CD4-positive, alpha-beta memory T cell (primary cell): Measurements from ENCODE around the gene NCMAP. TPM values are rescaled to one million over a fixed set of nuclear protein-coding genes. Genes with fewer than 3 reads are reported as not detected.

ENCODE experiments used
- CTCF ChIA-PET: fragments of 350-600 bp; sonication (Branson Sonifier 250); formaldehyde crosslinking; loops from one replicate; lab custom pipeline; 2021; ENCODE audit warnings: inconsistent platforms; ENCODE audit not compliant: partially characterized antibody; lab: Charles Lee
- POLR2A ChIA-PET: fragments of 350-600 bp; sonication (Branson Sonifier 250); formaldehyde crosslinking; loops from one replicate; lab custom pipeline; 2021; ENCODE audit not compliant: partially characterized antibody; lab: Charles Lee
- DNase-seq, 5 donors: peaks; one replicate each; pipeline versions ENCODE4 v3.0.0 to v3.0.0-alpha.2; 2020 to 2022; ENCODE audit warnings: mixed read lengths in 1 of 5
- H3K27ac ChIP-seq: one replicate; pipeline ENCODE4 v1.7.0; 2013; ENCODE audit warnings: low read depth, low read length
- H3K27me3 ChIP-seq: 2 replicates; pipeline ENCODE4 v1.7.0; 2013; ENCODE audit warnings: mild to moderate bottlenecking, low read length, moderate library complexity; ENCODE audit not compliant: insufficient read depth
- H3K36me3 ChIP-seq: 2 replicates; pipeline ENCODE4 v1.7.0; 2013; ENCODE audit warnings: mild to moderate bottlenecking, low read length, moderate library complexity; ENCODE audit not compliant: insufficient read depth
- H3K4me1 ChIP-seq: 2 replicates; pipeline ENCODE4 v1.7.0; 2013; ENCODE audit warnings: mild to moderate bottlenecking, low read length, moderate library complexity; ENCODE audit not compliant: insufficient read depth
- H3K4me3 ChIP-seq, 2 donors: one replicate each; pipeline ENCODE4 v1.7.0; 2013; ENCODE audit warnings: low read length in 2 of 2, mild to moderate bottlenecking in 1 of 2
- H3K9me3 ChIP-seq, 2 donors: one replicate each; pipeline ENCODE4 v1.7.0; 2013; ENCODE audit warnings: low read length in 2 of 2, control low read depth in 1 of 2; ENCODE audit not compliant: control insufficient read depth in 1 of 2
- H3K27ac Mint-ChIP-seq, 7 donors: one replicate each; pipeline ENCODE4 v1.8.0; 2020 to 2021; ENCODE audit warnings: mixed read lengths in 7 of 7, mild to moderate bottlenecking in 6 of 7, inconsistent platforms in 3 of 7, moderate library complexity in 3 of 7
- H3K27me3 Mint-ChIP-seq, 2 donors: one replicate each; pipeline ENCODE4 v1.8.0; 2020 to 2021; ENCODE audit warnings: mixed read lengths in 2 of 2
- H3K36me3 Mint-ChIP-seq, 2 donors: one replicate each; pipeline ENCODE4 v1.8.0; 2020 to 2021; ENCODE audit warnings: mixed read lengths in 2 of 2, inconsistent platforms in 1 of 2, mild to moderate bottlenecking in 1 of 2
- H3K4me1 Mint-ChIP-seq, 4 donors: one replicate each; pipeline ENCODE4 v1.8.0; 2020 to 2021; ENCODE audit warnings: mixed read lengths in 4 of 4, mild to moderate bottlenecking in 1 of 4
- H3K4me3 Mint-ChIP-seq, 8 donors: one replicate each; pipeline ENCODE4 v1.8.0; 2020 to 2021; ENCODE audit warnings: mixed read lengths in 8 of 8, mild to moderate bottlenecking in 7 of 8, moderate library complexity in 6 of 8, inconsistent platforms in 3 of 8
- H3K9me3 Mint-ChIP-seq, 8 donors: one replicate each; pipeline ENCODE4 v1.8.0; 2020 to 2021; ENCODE audit warnings: mixed read lengths in 8 of 8, mild to moderate bottlenecking in 5 of 8, inconsistent platforms in 3 of 8, moderate library complexity in 1 of 8
- intact Hi-C: fragments of 100-400 bp; cut with micrococcal nuclease; formaldehyde crosslinking; loops from one replicate; pipeline ENCODE4 v1.15.1; 2023
- polyA plus RNA-seq, 2 donors: library from polyadenylated mRNA; unstranded; fragments of 300-500 nt; fragmentation: Illumina TruSeq; gene quantifications; one replicate each; pipeline ENCODE4 v1.2.3, GENCODE V29; 2021
- total RNA-seq, 2 experiments: library from RNA; stranded (reverse); gene quantifications; one replicate each; pipeline ENCODE4 v1.2.3, GENCODE V29; 2021

The NCMAP gene
- total and polyA plus RNA-seq, 4 experiments from 2014 or later: 0.10 to 0.12 TPM; not detected in 2

DNA sequence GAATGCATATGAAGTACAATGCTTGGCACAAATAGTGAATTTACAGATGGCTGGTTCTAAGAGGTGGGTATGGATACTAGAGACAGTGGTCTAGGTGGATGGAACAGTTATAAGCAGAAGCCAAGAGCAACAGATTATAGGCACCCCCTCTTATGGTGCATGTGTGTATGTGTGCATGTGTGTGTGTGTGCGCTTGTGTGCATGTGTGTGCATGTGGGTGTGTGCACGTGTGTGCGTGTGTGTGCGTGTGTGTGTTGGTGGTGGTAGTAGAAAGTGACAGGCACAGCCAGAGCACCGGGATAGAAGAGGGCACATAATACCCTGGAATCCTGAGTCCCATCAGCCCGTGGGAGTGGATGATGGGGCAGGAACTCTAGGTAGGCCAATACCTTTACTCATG, 1.3 kb downstream of the NCMAP start:
- Histone ChIP-seq H3K27me3 (no peaks in the 10 kb centered on the region), H3K36me3 (no peaks in the 10 kb centered on the region), H3K27ac (no peak overlapping the region), H3K9me3 (no peaks in the 10 kb centered on the region), H3K4me1 (peaks cover 13% of the 10 kb centered on the region), H3K4me3 (no peak overlapping the region)
- ChIA-PET CTCF (interaction anchor here (1.9 kb wide), 1 partner anchor 30 kb away, joined by 7 read pairs; no protein-coding TSS in a partner anchor), POLR2A (interaction anchor here (1.2 kb wide), 1 partner anchor 166 kb away, joined by 3 read pairs; no protein-coding TSS in a partner anchor)
- H3K4me3 Mint-ChIP-seq: peak overlapping the region in 4 of 8 donors; percentile 11 to 62 (median 24)
- peaks cover 4 to 10% of the 10 kb centered on the region in 2 donors for H3K27me3 Mint-ChIP-seq
- H3K27ac Mint-ChIP-seq: no peak overlapping the region
- H3K36me3 Mint-ChIP-seq: no peaks in the 10 kb centered on the region
- H3K4me1 Mint-ChIP-seq: peaks cover 4 to 16% (median 11%) of the 10 kb centered on the region in 4 donors
- no peak for DNase-seq
- intact Hi-C loops: no loop called here
- no peaks in the 10 kb centered on the region for H3K9me3 Mint-ChIP-seq

DNA sequence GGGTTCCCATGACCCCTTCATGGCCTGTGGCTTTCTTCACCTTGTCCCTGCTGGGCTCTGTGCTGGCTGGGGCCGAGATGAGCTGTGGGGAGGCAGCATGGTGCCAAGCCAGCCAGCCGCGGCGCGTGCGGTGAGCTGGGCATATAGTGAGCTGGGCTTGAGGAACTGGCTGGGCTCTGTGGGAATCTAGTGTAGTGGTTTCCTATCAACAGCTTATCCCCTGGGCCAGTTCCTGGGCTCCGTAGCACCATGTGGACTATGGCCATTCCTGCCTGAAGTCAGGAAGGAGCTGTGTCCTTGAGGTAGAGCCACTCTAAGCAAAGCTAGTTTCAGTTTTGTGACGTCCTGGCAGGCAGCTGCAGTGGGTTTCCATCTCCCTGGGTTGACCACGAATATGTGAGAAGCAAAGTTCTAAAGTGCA, 1.8 kb downstream of the NCMAP start:
- intact Hi-C loops: no loop called here
- no peak overlapping the region for H3K4me3 Mint-ChIP-seq

DNA sequence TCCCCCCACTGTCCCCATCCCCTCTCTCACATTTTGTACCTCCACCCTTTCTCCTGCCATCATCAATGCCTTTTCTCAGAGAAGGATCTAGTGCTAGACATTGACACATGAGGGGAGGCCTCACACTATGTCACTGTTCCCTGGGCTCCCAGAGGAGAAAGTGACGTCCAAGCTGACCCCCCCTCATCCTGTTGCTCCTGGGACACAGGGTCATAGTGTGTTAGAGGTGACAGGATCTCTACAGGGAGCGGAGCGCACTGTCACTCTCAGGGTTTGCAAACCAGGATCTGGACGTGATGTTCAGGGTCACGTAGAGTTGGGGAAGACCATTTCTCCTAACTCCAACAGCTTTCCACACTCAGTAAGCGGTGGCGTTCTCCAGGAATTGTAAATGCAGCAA, 2.6 kb downstream of the NCMAP start:
- no peak for DNase-seq
- intact Hi-C loops: no loop called here
- Histone ChIP-seq H3K36me3 (no peaks in the 10 kb centered on the region), H3K27ac (no peak overlapping the region), H3K4me3 (no peak overlapping the region), H3K27me3 (no peaks in the 10 kb centered on the region), H3K4me1 (peaks cover 13% of the 10 kb centered on the region), H3K9me3 (no peaks in the 10 kb centered on the region)
- Mint-ChIP-seq H3K27me3 (peaks cover 4 to 10% of the 10 kb centered on the region in 2 donors), H3K27ac (no peak overlapping the region), H3K4me1 (peaks cover 6 to 22% (median 11%) of the 10 kb centered on the region in 4 donors), H3K4me3 (no peak overlapping the region), H3K9me3 (no peaks in the 10 kb centered on the region), H3K36me3 (no peaks in the 10 kb centered on the region)
- CTCF ChIA-PET: interaction anchor here (1.9 kb wide), 1 partner anchor 29 kb away, joined by 7 read pairs; no protein-coding TSS in a partner anchor
- POLR2A ChIA-PET: interaction anchor here (1.2 kb wide), 1 partner anchor 167 kb away, joined by 3 read pairs; no protein-coding TSS in a partner anchor

More for the DNA sequence above, 1.8 kb downstream of the NCMAP start:
- CTCF ChIA-PET: interaction anchor here (1.9 kb wide), 1 partner anchor 29 kb away, joined by 7 read pairs; no protein-coding TSS in a partner anchor
- Histone ChIP-seq H3K4me3 (no peak overlapping the region), H3K36me3 (no peaks in the 10 kb centered on the region), H3K27me3 (no peaks in the 10 kb centered on the region), H3K9me3 (no peaks in the 10 kb centered on the region), H3K27ac (no peak overlapping the region), H3K4me1 (peaks cover 13% of the 10 kb centered on the region)
- H3K27ac Mint-ChIP-seq: no peak overlapping the region
- no peaks in the 10 kb centered on the region for H3K9me3 Mint-ChIP-seq
- no peaks in the 10 kb centered on the region for H3K36me3 Mint-ChIP-seq
- POLR2A ChIA-PET: interaction anchor here (1.2 kb wide), 1 partner anchor 166 kb away, joined by 3 read pairs; no protein-coding TSS in a partner anchor
- DNase-seq: no peak
- H3K27me3 Mint-ChIP-seq: peaks cover 4 to 10% of the 10 kb centered on the region in 2 donors
- H3K4me1 Mint-ChIP-seq: peaks cover 4 to 20% (median 11%) of the 10 kb centered on the region in 4 donors

DNA sequence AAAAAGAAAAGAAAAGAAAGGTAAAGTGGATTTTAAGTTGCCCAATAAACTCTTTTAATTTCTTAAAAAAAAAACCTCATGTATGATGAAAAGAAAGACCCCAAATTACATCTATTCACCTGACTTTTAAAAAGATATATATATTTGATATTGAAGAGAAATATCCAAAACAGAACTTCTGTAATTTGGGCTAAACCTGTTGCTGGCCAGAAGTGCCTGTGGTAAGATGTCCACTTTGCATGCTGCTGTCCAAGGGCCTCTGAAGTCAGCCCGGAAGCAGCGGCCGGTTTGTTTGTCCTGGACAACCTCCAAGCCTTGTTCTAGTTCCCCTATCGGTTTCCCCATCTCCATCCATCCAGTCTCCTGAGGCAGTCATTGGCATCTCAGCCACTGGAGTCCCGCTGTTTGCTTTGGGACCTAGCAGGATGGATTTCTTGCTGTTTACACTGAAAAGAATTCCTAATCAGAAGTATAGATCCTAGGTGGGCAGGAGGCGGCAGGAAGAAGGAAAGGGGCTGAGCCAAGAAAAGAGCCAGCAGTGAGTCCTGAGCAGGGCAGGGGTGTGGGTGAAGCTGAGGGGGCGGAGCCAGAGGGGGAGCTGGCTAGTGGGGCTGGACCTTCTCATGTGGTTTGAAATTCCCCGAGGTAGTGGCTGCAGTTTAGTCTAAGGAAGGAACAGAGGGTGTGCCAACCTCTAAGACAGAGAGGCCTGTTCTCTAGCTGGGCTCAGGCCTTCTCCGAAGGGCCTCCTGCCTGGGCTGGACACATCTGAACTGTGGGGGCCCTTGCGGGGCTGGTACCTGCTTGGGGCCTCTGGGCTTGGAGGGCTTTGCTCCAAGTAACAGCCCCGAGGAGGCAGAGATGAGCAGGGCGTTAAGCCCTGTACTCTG, 3.3 kb downstream of the NCMAP start:
- H3K9me3 Mint-ChIP-seq: no peaks in the 10 kb centered on the region
- no peak overlapping the region for H3K27ac ChIP-seq
- ChIA-PET POLR2A (no interaction called here), CTCF (interaction anchor here (0.7 kb wide), 1 partner anchor 16 kb away, joined by 4 read pairs; no protein-coding TSS in a partner anchor)
- H3K4me3 Mint-ChIP-seq: no peak overlapping the region
- no peaks in the 10 kb centered on the region for H3K9me3 ChIP-seq
- no peak overlapping the region for H3K4me3 ChIP-seq
- H3K36me3 Mint-ChIP-seq: no peaks in the 10 kb centered on the region
- no peak for DNase-seq
- no peaks in the 10 kb centered on the region for H3K27me3 ChIP-seq
- H3K27ac Mint-ChIP-seq: no peak overlapping the region
- H3K36me3 ChIP-seq: no peaks in the 10 kb centered on the region
- H3K4me1 Mint-ChIP-seq: peaks cover 6 to 22% (median 11%) of the 10 kb centered on the region in 4 donors
- peaks cover 13% of the 10 kb centered on the region for H3K4me1 ChIP-seq
- intact Hi-C loops: no loop called here
- peaks cover 4 to 10% of the 10 kb centered on the region in 2 donors for H3K27me3 Mint-ChIP-seq

DNA sequence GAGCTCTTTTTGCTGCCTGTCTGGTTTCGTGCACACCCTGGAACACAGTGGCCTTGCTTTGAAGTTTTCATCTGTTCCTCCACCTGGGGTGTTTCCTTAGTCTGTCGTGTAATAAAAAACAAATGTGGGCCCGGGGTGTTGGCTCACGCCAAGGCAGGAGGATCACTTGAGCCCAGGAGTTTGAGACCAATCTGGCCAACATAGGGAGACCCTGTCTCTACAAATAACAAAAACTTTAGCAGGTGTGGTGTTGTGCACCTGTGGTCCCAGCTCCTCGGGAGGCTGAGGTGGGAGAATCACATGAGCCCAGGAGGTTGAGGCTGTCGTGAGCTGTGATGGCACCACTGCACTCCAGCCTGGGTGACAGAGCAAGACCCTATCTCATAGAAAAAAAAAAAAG, 4.5 kb downstream of the NCMAP start:
- H3K36me3 ChIP-seq: no peaks in the 10 kb centered on the region
- Mint-ChIP-seq H3K36me3 (no peaks in the 10 kb centered on the region), H3K27me3 (peaks cover 4 to 10% of the 10 kb centered on the region in 2 donors), H3K9me3 (no peaks in the 10 kb centered on the region), H3K4me3 (no peak overlapping the region), H3K4me1 (peaks cover 5 to 20% (median 9%) of the 10 kb centered on the region in 4 donors), H3K27ac (peak overlapping the region in 1 of 7 donors; percentile 55)
- no peak for DNase-seq
- ChIA-PET CTCF (interaction anchor here (0.9 kb wide), 1 partner anchor 26 kb away, joined by 3 read pairs; no protein-coding TSS in a partner anchor), POLR2A (interaction anchor here (0.7 kb wide), 1 partner anchor 739 kb away, joined by 4 read pairs; no protein-coding TSS in a partner anchor)
- H3K4me3 ChIP-seq: no peak overlapping the region
- intact Hi-C loops: no loop called here
- peaks cover 12% of the 10 kb centered on the region for H3K4me1 ChIP-seq
- no peaks in the 10 kb centered on the region for H3K27me3 ChIP-seq
- H3K27ac ChIP-seq: no peak overlapping the region
- H3K9me3 ChIP-seq: no peaks in the 10 kb centered on the region

DNA sequence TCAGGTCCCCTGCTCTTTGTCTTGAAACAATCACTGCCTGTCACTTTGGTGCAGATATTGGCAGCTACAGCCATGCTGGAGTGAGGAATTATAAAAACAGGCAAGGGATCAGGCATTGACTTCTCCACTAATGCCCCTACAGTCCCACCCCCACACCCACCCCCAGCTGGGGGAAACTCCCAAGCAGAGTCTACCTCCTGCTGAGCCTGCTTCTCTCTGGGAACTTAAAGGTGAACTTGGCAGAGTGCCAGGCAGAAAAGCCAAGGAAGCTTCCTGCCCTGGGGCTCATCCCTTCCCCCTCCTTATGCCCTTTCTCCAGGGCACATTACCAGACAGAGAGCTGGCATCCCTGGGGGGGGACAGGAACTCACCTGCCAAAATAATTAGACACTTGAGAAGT, 6.7 kb downstream of the NCMAP start:
- H3K36me3 ChIP-seq: no peaks in the 10 kb centered on the region
- Mint-ChIP-seq H3K27me3 (peaks cover 0 to 4% of the 10 kb centered on the region in 2 donors), H3K4me3 (no peak overlapping the region), H3K36me3 (no peaks in the 10 kb centered on the region), H3K27ac (no peak overlapping the region), H3K4me1 (peaks cover 0 to 6% (median 3%) of the 10 kb centered on the region in 4 donors), H3K9me3 (no peaks in the 10 kb centered on the region)
- no peaks in the 10 kb centered on the region for H3K4me1 ChIP-seq
- intact Hi-C loops: no loop called here
- no peaks in the 10 kb centered on the region for H3K27me3 ChIP-seq
- DNase-seq: no peak
- no peaks in the 10 kb centered on the region for H3K9me3 ChIP-seq
- no peak overlapping the region for H3K4me3 ChIP-seq
- H3K27ac ChIP-seq: no peak overlapping the region
- POLR2A ChIA-PET: no interaction called here
- CTCF ChIA-PET: interaction anchor here (1.8 kb wide), 1 partner anchor 24 kb away, joined by 4 read pairs; no protein-coding TSS in a partner anchor

DNA sequence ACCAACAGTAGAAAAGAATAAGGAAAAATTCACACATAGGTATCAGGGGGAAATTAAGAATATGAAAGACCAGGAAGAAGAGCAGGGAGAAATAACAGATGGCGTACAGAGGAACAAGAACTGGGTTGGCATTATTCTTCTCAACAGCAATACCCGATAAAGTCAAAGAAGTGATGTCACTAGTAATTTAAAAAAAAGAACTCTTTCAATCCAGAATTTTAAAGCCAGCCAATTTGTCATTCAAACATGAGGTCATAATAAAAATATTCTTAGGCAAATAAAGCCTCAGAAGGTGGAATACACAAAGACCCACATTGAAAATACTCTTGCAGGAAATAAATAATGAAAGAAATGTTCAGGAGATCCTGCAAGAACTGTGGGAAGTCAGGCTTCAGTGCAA, 8.8 kb downstream of the NCMAP start:
- Histone ChIP-seq H3K4me3 (no peak overlapping the region), H3K4me1 (no peaks in the 10 kb centered on the region), H3K27ac (no peak overlapping the region), H3K27me3 (no peaks in the 10 kb centered on the region), H3K36me3 (no peaks in the 10 kb centered on the region), H3K9me3 (no peaks in the 10 kb centered on the region)
- peak overlapping the region in 1 of 7 donors; percentile 49 for H3K27ac Mint-ChIP-seq
- H3K9me3 Mint-ChIP-seq: no peaks in the 10 kb centered on the region
- no peaks in the 10 kb centered on the region for H3K27me3 Mint-ChIP-seq
- H3K4me1 Mint-ChIP-seq: peaks cover 0 to 6% (median 3%) of the 10 kb centered on the region in 4 donors
- ChIA-PET CTCF (interaction anchor here (1.8 to 2.5 kb wide), 2 partner anchors 22 to 150 kb away, joined by 6 to 10 read pairs; partner anchors contain the start of gene NIPAL3), POLR2A (interaction anchor here (0.9 kb wide), 1 partner anchor 68 kb away, joined by 3 read pairs; no protein-coding TSS in a partner anchor)
- H3K4me3 Mint-ChIP-seq: no peak overlapping the region
- no peaks in the 10 kb centered on the region for H3K36me3 Mint-ChIP-seq
- intact Hi-C loops: no loop called here
- no peak for DNase-seq
